Measurements from ENCODE around the gene TMEM114.

TMEM114 gene

GRCh38 chr16:8590811-8591210, 500 bp upstream of the TMEM114 start:
- H3K4me2 ChIP-seq (ENCODE audit: low read depth, low read length, poor library complexity, severe bottlenecking), result no peak overlapping the region

GRCh38 chr16:8589057-8589899, 1.0 kb downstream of the TMEM114 start:
- Histone ChIP-seq H3K9me2 (replicated peaks; ENCODE audit: insufficient read depth, low read length) (no peaks in the 10 kb centered on the region), H4K20me1 (ENCODE audit: low read depth, low read length) (no peaks in the 10 kb centered on the region), H3K9me3 (ENCODE audit: insufficient read depth, low read length) (no peaks in the 10 kb centered on the region), H3K27me3 (ENCODE audit: low read length) (no peaks in the 10 kb centered on the region), H2AFZ (ENCODE audit: low read depth, low read length, severe bottlenecking) (no peak overlapping the region), H3K79me2 (ENCODE audit: insufficient read depth, low read length) (no peaks in the 10 kb centered on the region), H3K4me2 (ENCODE audit: low read depth, low read length, poor library complexity, severe bottlenecking) (no peak overlapping the region), H3K4me3 (ENCODE audit: insufficient read depth, low read length, poor library complexity, severe bottlenecking) (no peak overlapping the region), H3K27ac (ENCODE audit: low read depth, low read length) (no peak overlapping the region), H3K36me3 (ENCODE audit: low read length) (no peaks in the 10 kb centered on the region), H3K9ac (ENCODE audit: low read length) (no peak overlapping the region), H3F3A (ENCODE audit: insufficient read depth) (no peaks in the 10 kb centered on the region)
- TF ChIP-seq EZH2phosphoT487 (conservative IDR thresholded peaks at IDR 0.05; ENCODE audit: low read length) (no peak), CTCF (IDR thresholded peaks at IDR 0.05; ENCODE audit: insufficient read depth, low read length, poor library complexity, severe bottlenecking) (no peak)

More at GRCh38 chr16:8590811-8591210, 500 bp upstream of the TMEM114 start:
- Histone ChIP-seq H3F3A (ENCODE audit: insufficient read depth) (no peaks in the 10 kb centered on the region), H3K4me3 (ENCODE audit: insufficient read depth, low read length, poor library complexity, severe bottlenecking) (no peak overlapping the region), H4K20me1 (ENCODE audit: low read depth, low read length) (no peaks in the 10 kb centered on the region), H3K9me3 (ENCODE audit: insufficient read depth, low read length) (no peaks in the 10 kb centered on the region), H3K9ac (ENCODE audit: low read length) (no peak overlapping the region), H3K79me2 (ENCODE audit: insufficient read depth, low read length) (no peaks in the 10 kb centered on the region), H2AFZ (ENCODE audit: low read depth, low read length, severe bottlenecking) (no peak overlapping the region), H3K36me3 (ENCODE audit: low read length) (no peaks in the 10 kb centered on the region), H3K9me2 (replicated peaks; ENCODE audit: insufficient read depth, low read length) (no peaks in the 10 kb centered on the region), H3K27me3 (ENCODE audit: low read length) (no peaks in the 10 kb centered on the region), H3K27ac (ENCODE audit: low read depth, low read length) (no peak overlapping the region)
- TF ChIP-seq CTCF (IDR thresholded peaks at IDR 0.05; ENCODE audit: insufficient read depth, low read length, poor library complexity, severe bottlenecking) (no peak), EZH2phosphoT487 (conservative IDR thresholded peaks at IDR 0.05; ENCODE audit: low read length) (no peak)

GRCh38 chr16:8588682-8589056, 1.6 kb downstream of the TMEM114 start:
- Histone ChIP-seq H3F3A (ENCODE audit: insufficient read depth) (no peaks in the 10 kb centered on the region), H3K27me3 (ENCODE audit: low read length) (no peaks in the 10 kb centered on the region), H3K4me2 (ENCODE audit: low read depth, low read length, poor library complexity, severe bottlenecking) (no peak overlapping the region)

More at GRCh38 chr16:8588682-8589056, 1.6 kb downstream of the TMEM114 start:
- Histone ChIP-seq H3K9me2 (replicated peaks; ENCODE audit: insufficient read depth, low read length) (no peaks in the 10 kb centered on the region), H3K9ac (ENCODE audit: low read length) (no peak overlapping the region), H3K79me2 (ENCODE audit: insufficient read depth, low read length) (no peaks in the 10 kb centered on the region), H3K9me3 (ENCODE audit: insufficient read depth, low read length) (no peaks in the 10 kb centered on the region), H3K4me3 (ENCODE audit: insufficient read depth, low read length, poor library complexity, severe bottlenecking) (no peak overlapping the region), H3K27ac (ENCODE audit: low read depth, low read length) (no peak overlapping the region), H4K20me1 (ENCODE audit: low read depth, low read length) (no peaks in the 10 kb centered on the region), H3K36me3 (ENCODE audit: low read length) (no peaks in the 10 kb centered on the region), H2AFZ (ENCODE audit: low read depth, low read length, severe bottlenecking) (no peak overlapping the region)
- TF ChIP-seq EZH2phosphoT487 (conservative IDR thresholded peaks at IDR 0.05; ENCODE audit: low read length), result no peak
- TF ChIP-seq CTCF (IDR thresholded peaks at IDR 0.05; ENCODE audit: insufficient read depth, low read length, poor library complexity, severe bottlenecking), result no peak
